Measurements from ENCODE around the gene NID2. TPM values are rescaled to one million over a fixed set of nuclear protein-coding genes. Genes with fewer than 3 reads are reported as not detected.

NID2 gene
- total and polyA plus RNA-seq, 9 of the 15 experiments (the other 6 are each of a cell fraction or from before 2014, with no cell fraction given), result 0.04 to 0.45 (median 0.16) TPM; not detected in 3

DNA sequence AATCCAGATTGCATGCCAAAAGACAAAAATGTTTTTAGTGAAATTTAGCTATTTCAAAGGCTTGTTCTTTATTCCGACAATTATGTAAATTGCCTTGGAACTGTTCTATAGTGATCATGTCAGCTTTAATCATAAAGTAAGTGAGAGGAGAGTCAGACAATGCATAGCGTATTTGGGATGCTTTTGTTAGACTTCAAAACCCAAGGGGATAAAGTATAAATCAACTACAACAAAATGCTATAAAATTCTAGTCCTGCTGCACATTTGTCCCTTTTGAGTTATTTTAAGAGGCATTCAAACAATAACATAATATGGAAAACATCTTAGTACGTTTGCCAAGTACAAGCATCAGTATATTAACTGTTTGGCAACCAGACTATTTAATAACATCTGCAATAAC, 68.2 kb downstream of the NID2 start:
- Histone ChIP-seq H3K79me2 (ENCODE audit: control insufficient read depth, insufficient read depth, low read length) (no peaks in the 10 kb centered on the region), H3K9me1 (ENCODE audit: control insufficient read depth, insufficient read depth, low read length) (no peaks in the 10 kb centered on the region), H3K36me3 (ENCODE audit: control insufficient read depth, insufficient read depth, low read length) (peaks cover 93% of the 10 kb centered on the region), H4K20me1 (replicated peaks; ENCODE audit: control insufficient read depth, insufficient read depth, low read length) (no peaks in the 10 kb centered on the region), H3K4me1 (replicated peaks in 1 of 2; ENCODE audit: control insufficient read depth in 2 of 2, insufficient read depth in 2 of 2, low read length in 2 of 2) (no peaks in the 10 kb centered on the region), H3K9me3 (replicated peaks; ENCODE audit: control insufficient read depth, insufficient read depth, low read depth, low read length) (no peaks in the 10 kb centered on the region), H2AFZ (ENCODE audit: low read depth, low read length) (no peak overlapping the region), H3K9ac (ENCODE audit: insufficient read depth in 1 of 2, low read depth in 2 of 2, low read length in 2 of 2) (no peak overlapping the region), H3K4me3 (no peak overlapping the region), H3K27me3 (ENCODE audit: control insufficient read depth in 2 of 2, insufficient read depth in 2 of 2, low read length in 2 of 2) (no peaks in the 10 kb centered on the region), H3K27ac (ENCODE audit: extremely low read depth, low read depth, low read length) (no peak overlapping the region), H3K4me2 (ENCODE audit: insufficient read depth, low read length) (no peak overlapping the region)
- FAIRE-seq (no peak), DNase-seq (ENCODE audit: extremely low read depth in 1 of 4, low spot score in 3 of 4) (no peak), ATAC-seq (no peak)
- intact Hi-C loops (cut with micrococcal nuclease), result no loop called here
- 94% methylated on average over 3 of the region's 3 CpGs for WGBS (ENCODE audit: insufficient coverage, low coverage, missing lambda C conversion rate)
- in situ Hi-C loops (cut with MboI), result no loop called here
- no TSS peak for BruUV-seq (replicated peaks)
- ChIA-PET POLR2A (no interaction called here), CTCF (ENCODE audit: low intra/inter-chr PET ratio) (no interaction called here)
- no peak for TF ChIP-seq RBM14 (IDR thresholded peaks at IDR 0.05; ENCODE audit: borderline replicate concordance, insufficient read depth, low read depth, low read length)
- TF ChIP-seq ZNF668 (CRISPR knock-in tag; IDR thresholded peaks at IDR 0.05), result no peak
- TF ChIP-seq, protein P1, sequence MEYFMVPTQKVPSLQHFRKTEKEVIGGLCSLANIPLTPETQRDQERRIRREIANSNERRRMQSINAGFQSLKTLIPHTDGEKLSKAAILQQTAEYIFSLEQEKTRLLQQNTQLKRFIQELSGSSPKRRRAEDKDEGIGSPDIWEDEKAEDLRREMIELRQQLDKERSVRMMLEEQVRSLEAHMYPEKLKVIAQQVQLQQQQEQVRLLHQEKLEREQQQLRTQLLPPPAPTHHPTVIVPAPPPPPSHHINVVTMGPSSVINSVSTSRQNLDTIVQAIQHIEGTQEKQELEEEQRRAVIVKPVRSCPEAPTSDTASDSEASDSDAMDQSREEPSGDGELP (CRISPR knock-in tag; IDR thresholded peaks at IDR 0.05; ENCODE audit: borderline replicate concordance), result no peak
- no peak for TF ChIP-seq JUN (IDR thresholded peaks at IDR 0.05; ENCODE audit: borderline replicate concordance, low read depth, low read length)
- no peak for TF ChIP-seq JUN (CRISPR knock-in tag; IDR thresholded peaks at IDR 0.05; ENCODE audit: borderline replicate concordance)
- TF ChIP-seq HNRNPK (IDR thresholded peaks at IDR 0.05; ENCODE audit: low read depth, low read length, poor library complexity, severe bottlenecking), result no peak
- TF ChIP-seq SMAD3 (CRISPR knock-in tag; conservative IDR thresholded peaks at IDR 0.05), result no peak
- TF ChIP-seq ZNF274 (IDR thresholded peaks at IDR 0.05; ENCODE audit: borderline replicate concordance, low read depth, low read length), result no peak
- TF ChIP-seq, protein P2, sequence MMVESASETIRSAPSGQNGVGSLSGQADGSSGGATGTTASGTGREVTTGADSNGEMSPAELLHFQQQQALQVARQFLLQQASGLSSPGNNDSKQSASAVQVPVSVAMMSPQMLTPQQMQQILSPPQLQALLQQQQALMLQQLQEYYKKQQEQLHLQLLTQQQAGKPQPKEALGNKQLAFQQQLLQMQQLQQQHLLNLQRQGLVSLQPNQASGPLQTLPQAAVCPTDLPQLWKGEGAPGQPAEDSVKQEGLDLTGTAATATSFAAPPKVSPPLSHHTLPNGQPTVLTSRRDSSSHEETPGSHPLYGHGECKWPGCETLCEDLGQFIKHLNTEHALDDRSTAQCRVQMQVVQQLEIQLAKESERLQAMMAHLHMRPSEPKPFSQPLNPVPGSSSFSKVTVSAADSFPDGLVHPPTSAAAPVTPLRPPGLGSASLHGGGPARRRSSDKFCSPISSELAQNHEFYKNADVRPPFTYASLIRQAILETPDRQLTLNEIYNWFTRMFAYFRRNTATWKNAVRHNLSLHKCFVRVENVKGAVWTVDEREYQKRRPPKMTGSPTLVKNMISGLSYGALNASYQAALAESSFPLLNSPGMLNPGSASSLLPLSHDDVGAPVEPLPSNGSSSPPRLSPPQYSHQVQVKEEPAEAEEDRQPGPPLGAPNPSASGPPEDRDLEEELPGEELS (CRISPR knock-in tag; IDR thresholded peaks at IDR 0.05; ENCODE audit: borderline replicate concordance), result no peak
- TF ChIP-seq, protein P3, sequence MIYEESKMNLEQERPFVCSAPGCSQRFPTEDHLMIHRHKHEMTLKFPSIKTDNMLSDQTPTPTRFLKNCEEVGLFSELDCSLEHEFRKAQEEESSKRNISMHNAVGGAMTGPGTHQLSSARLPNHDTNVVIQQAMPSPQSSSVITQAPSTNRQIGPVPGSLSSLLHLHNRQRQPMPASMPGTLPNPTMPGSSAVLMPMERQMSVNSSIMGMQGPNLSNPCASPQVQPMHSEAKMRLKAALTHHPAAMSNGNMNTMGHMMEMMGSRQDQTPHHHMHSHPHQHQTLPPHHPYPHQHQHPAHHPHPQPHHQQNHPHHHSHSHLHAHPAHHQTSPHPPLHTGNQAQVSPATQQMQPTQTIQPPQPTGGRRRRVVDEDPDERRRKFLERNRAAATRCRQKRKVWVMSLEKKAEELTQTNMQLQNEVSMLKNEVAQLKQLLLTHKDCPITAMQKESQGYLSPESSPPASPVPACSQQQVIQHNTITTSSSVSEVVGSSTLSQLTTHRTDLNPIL (CRISPR knock-in tag; IDR thresholded peaks at IDR 0.05), result no peak
- TF ChIP-seq ZFP30 (CRISPR knock-in tag; IDR thresholded peaks at IDR 0.05; ENCODE audit: borderline replicate concordance), result no peak
- TF ChIP-seq DIDO1 (tag; IDR thresholded peaks at IDR 0.05; ENCODE audit: low read depth), result no peak
- TF ChIP-seq ZNF239 (CRISPR knock-in tag; IDR thresholded peaks at IDR 0.05), result no peak
- TF ChIP-seq, protein P4, sequence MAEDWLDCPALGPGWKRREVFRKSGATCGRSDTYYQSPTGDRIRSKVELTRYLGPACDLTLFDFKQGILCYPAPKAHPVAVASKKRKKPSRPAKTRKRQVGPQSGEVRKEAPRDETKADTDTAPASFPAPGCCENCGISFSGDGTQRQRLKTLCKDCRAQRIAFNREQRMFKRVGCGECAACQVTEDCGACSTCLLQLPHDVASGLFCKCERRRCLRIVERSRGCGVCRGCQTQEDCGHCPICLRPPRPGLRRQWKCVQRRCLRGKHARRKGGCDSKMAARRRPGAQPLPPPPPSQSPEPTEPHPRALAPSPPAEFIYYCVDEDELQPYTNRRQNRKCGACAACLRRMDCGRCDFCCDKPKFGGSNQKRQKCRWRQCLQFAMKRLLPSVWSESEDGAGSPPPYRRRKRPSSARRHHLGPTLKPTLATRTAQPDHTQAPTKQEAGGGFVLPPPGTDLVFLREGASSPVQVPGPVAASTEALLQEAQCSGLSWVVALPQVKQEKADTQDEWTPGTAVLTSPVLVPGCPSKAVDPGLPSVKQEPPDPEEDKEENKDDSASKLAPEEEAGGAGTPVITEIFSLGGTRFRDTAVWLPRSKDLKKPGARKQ (CRISPR knock-in tag; IDR thresholded peaks at IDR 0.05), result no peak
- TF ChIP-seq, protein P5, sequence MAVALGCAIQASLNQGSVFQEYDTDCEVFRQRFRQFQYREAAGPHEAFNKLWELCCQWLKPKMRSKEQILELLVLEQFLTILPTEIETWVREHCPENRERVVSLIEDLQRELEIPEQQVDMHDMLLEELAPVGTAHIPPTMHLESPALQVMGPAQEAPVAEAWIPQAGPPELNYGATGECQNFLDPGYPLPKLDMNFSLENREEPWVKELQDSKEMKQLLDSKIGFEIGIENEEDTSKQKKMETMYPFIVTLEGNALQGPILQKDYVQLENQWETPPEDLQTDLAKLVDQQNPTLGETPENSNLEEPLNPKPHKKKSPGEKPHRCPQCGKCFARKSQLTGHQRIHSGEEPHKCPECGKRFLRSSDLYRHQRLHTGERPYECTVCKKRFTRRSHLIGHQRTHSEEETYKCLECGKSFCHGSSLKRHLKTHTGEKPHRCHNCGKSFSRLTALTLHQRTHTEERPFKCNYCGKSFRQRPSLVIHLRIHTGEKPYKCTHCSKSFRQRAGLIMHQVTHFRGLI (CRISPR knock-in tag; IDR thresholded peaks at IDR 0.05), result no peak
- no peak for TF ChIP-seq ZNF133 (CRISPR knock-in tag; IDR thresholded peaks at IDR 0.05)

All from K562 (cell line).